Measurements from ENCODE around the gene FXR1. TPM values are rescaled to one million over a fixed set of nuclear protein-coding genes. Genes with fewer than 3 reads are reported as not detected.
"Not testable (repeated sequence)": the region's sequence is repeated elsewhere in the genome, so short reads cannot be mapped to it uniquely, and the experiment has no call there.

The FXR1 gene
- total RNA-seq, 1 experiment from 2014 or later, result 215 TPM

DNA sequence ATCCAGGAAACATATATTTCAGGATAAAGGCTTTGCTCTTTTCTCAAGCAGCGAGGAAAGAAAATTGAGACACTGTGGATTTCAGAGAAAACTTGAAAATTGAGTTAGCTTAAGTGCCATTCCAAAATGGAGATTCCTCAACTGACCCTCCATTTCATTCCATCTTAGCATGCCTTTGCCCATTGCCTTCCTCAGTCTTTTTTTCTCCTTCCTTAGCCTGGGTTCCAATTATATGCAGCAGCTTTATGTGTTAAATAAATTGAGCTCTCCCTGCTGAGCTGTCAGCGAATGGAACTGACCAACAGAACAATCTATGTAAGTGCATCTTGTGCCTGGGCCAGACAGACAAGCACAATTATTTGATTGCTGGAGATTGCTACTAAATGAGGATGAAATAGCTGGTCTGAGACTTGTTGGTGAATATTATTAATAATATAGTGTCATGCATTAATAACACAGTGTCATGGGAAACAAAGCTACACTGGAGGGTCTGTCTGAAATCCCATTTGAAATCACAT lies 84.0 kb downstream of the FXR1 start:
- POLR2A ChIA-PET, result no interaction called here
- no peak overlapping the region for H2AFZ ChIP-seq (ENCODE audit: low read depth, low read length, poor library complexity, severe bottlenecking)
- H3K27ac ChIP-seq (ENCODE audit: low read depth, low read length), result no peak overlapping the region
- H3K9ac ChIP-seq (ENCODE audit: low read length), result no peak overlapping the region
- no peaks in the 10 kb centered on the region for H3K4me1 ChIP-seq (ENCODE audit: control insufficient read depth in 1 of 2, insufficient read depth in 2 of 2, low read length in 2 of 2)
- H3K9me2 ChIP-seq (ENCODE audit: insufficient read depth), result no peaks in the 10 kb centered on the region
- H3K9me3 ChIP-seq (ENCODE audit: control insufficient read depth in 1 of 2, insufficient read depth in 1 of 2, low read depth in 1 of 2, low read length in 2 of 2), result no peaks in the 10 kb centered on the region
- ATAC-seq (no peak), DNase-seq (ENCODE audit: low read depth, low spot score) (no peak)
- RAD21 ChIA-PET (ENCODE audit: low non-redundant PET in 1 of 2, low total read pairs in 2 of 2, uncharacterized antibody in 2 of 2, unreplicated experiment in 2 of 2), result no interaction called here
- intact Hi-C loops (cut with micrococcal nuclease), result no loop called here
- no peak for TF ChIP-seq POLR2A (IDR thresholded peaks at IDR 0.05; ENCODE audit: borderline replicate concordance, extremely low read depth, insufficient read depth, insufficient read length)
- TF ChIP-seq SIN3A (IDR thresholded peaks at IDR 0.05; ENCODE audit: low read depth), result no peak
- TF ChIP-seq, protein P1, sequence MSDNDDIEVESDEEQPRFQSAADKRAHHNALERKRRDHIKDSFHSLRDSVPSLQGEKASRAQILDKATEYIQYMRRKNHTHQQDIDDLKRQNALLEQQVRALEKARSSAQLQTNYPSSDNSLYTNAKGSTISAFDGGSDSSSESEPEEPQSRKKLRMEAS (IDR thresholded peaks at IDR 0.05), result no peak
- TF ChIP-seq ZNF274 (IDR thresholded peaks at IDR 0.05; ENCODE audit: low read depth, low read length), result no peak
- no peak for TF ChIP-seq EZH2phosphoT487 (IDR thresholded peaks at IDR 0.05; ENCODE audit: borderline replicate concordance)
- TF ChIP-seq ZFX (IDR thresholded peaks at IDR 0.05), result no peak
- TF ChIP-seq, protein P2, sequence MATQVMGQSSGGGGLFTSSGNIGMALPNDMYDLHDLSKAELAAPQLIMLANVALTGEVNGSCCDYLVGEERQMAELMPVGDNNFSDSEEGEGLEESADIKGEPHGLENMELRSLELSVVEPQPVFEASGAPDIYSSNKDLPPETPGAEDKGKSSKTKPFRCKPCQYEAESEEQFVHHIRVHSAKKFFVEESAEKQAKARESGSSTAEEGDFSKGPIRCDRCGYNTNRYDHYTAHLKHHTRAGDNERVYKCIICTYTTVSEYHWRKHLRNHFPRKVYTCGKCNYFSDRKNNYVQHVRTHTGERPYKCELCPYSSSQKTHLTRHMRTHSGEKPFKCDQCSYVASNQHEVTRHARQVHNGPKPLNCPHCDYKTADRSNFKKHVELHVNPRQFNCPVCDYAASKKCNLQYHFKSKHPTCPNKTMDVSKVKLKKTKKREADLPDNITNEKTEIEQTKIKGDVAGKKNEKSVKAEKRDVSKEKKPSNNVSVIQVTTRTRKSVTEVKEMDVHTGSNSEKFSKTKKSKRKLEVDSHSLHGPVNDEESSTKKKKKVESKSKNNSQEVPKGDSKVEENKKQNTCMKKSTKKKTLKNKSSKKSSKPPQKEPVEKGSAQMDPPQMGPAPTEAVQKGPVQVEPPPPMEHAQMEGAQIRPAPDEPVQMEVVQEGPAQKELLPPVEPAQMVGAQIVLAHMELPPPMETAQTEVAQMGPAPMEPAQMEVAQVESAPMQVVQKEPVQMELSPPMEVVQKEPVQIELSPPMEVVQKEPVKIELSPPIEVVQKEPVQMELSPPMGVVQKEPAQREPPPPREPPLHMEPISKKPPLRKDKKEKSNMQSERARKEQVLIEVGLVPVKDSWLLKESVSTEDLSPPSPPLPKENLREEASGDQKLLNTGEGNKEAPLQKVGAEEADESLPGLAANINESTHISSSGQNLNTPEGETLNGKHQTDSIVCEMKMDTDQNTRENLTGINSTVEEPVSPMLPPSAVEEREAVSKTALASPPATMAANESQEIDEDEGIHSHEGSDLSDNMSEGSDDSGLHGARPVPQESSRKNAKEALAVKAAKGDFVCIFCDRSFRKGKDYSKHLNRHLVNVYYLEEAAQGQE (IDR thresholded peaks at IDR 0.05; ENCODE audit: low read depth), result no peak
- TF ChIP-seq CEBPB (IDR thresholded peaks at IDR 0.05; ENCODE audit: low read depth), result no peak
- TF ChIP-seq TCF7L2 (IDR thresholded peaks at IDR 0.05; ENCODE audit: borderline replicate concordance, extremely low read depth, insufficient read depth, insufficient read length), result no peak
- TF ChIP-seq, protein P3, sequence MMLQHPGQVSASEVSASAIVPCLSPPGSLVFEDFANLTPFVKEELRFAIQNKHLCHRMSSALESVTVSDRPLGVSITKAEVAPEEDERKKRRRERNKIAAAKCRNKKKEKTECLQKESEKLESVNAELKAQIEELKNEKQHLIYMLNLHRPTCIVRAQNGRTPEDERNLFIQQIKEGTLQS (IDR thresholded peaks at IDR 0.05), result no peak
- TF ChIP-seq POLR2AphosphoS5 (IDR thresholded peaks at IDR 0.05; ENCODE audit: low read depth, low read length), result no peak
- TF ChIP-seq EZH2 (IDR thresholded peaks at IDR 0.05), result no peak
- no peak for TF ChIP-seq CBX3 (IDR thresholded peaks at IDR 0.05; ENCODE audit: low read depth)
- H3K4me2 ChIP-seq (ENCODE audit: low read length), result no peak overlapping the region
- H3K4me3 ChIP-seq (replicated peaks in 1 of 2; ENCODE audit: low read depth in 1 of 2, low read length in 2 of 2), result no peak overlapping the region
- BruUV-seq (replicated peaks), result no TSS peak
- peaks cover 38% of the 10 kb centered on the region for H3K27me3 ChIP-seq (ENCODE audit: insufficient read depth, low read length)
- no peaks in the 10 kb centered on the region for H3K36me3 ChIP-seq (ENCODE audit: control insufficient read depth in 1 of 2, insufficient read depth in 2 of 2, low read length in 2 of 2)
- no peaks in the 10 kb centered on the region for H3K79me2 ChIP-seq (ENCODE audit: insufficient read depth, low read length)
- CTCF ChIA-PET, result no interaction called here
- no peaks in the 10 kb centered on the region for H4K20me1 ChIP-seq (ENCODE audit: insufficient read depth)

DNA sequence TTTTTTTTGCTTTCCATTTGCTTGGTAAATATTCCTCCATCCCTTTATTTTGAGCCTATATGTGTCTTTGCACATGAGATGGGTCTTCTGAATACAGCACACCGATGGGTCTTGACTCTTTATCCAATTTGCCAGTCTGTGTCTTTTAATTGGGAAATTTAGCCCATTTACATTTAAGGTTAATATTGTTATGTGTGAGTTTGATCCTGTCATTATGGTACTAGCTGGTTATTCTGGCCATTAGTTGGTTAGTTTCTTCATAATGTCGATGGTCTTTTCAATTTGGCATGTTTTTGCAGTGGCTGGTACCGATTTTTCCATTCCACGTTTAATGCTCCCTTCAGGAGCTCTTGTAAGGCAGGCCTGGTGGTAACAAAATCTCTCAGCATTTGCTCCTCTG lies 89.9 kb downstream of the FXR1 start:
- ATAC-seq; H3K27me3 ChIP-seq (ENCODE audit: insufficient read depth, low read length); H2AFZ ChIP-seq (ENCODE audit: low read depth, low read length, poor library complexity, severe bottlenecking); H3K9ac ChIP-seq (ENCODE audit: low read length); H3K9me3 ChIP-seq (ENCODE audit: control insufficient read depth in 1 of 2, insufficient read depth in 1 of 2, low read depth in 1 of 2, low read length in 2 of 2); H4K20me1 ChIP-seq (ENCODE audit: insufficient read depth); CTCF ChIA-PET; H3K4me1 ChIP-seq (ENCODE audit: control insufficient read depth in 1 of 2, insufficient read depth in 2 of 2, low read length in 2 of 2); intact Hi-C loops (cut with micrococcal nuclease); H3K4me2 ChIP-seq (ENCODE audit: low read length); H3K4me3 ChIP-seq (replicated peaks in 1 of 2; ENCODE audit: low read depth in 1 of 2, low read length in 2 of 2); H3K9me2 ChIP-seq (ENCODE audit: insufficient read depth); BruUV-seq (replicated peaks); H3K27ac ChIP-seq (ENCODE audit: low read depth, low read length); H3K36me3 ChIP-seq (ENCODE audit: control insufficient read depth in 1 of 2, insufficient read depth in 2 of 2, low read length in 2 of 2); DNase-seq (ENCODE audit: low read depth, low spot score); POLR2A ChIA-PET; RAD21 ChIA-PET (ENCODE audit: low non-redundant PET in 1 of 2, low total read pairs in 2 of 2, uncharacterized antibody in 2 of 2, unreplicated experiment in 2 of 2); H3K79me2 ChIP-seq (ENCODE audit: insufficient read depth, low read length): not testable (repeated sequence)

DNA sequence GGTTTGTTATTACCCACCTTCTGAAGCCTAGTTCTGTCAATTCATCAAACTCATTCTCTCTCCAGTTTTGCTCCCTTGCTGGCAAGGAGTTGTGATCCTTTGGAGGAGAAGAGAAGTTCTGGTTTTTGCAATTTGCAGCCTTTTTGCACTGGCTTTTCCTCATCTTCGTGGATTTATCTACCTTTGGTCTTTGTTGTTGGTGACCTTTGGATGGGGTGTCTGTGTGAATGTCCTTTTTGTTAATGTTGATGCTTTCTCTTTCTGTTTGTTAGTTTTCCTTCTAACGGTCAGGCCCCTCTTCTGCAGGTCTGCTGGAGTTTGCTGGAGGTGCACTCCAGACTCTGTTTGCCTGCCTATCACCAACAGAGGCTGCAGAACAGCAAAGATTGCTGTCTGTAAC lies 91.0 kb downstream of the FXR1 start:
- H3K9me2 ChIP-seq (ENCODE audit: insufficient read depth); H3K27ac ChIP-seq (ENCODE audit: low read depth, low read length); RAD21 ChIA-PET (ENCODE audit: low non-redundant PET in 1 of 2, low total read pairs in 2 of 2, uncharacterized antibody in 2 of 2, unreplicated experiment in 2 of 2); BruUV-seq (replicated peaks); DNase-seq (ENCODE audit: low read depth, low spot score); H3K4me3 ChIP-seq (replicated peaks in 1 of 2; ENCODE audit: low read depth in 1 of 2, low read length in 2 of 2); H2AFZ ChIP-seq (ENCODE audit: low read depth, low read length, poor library complexity, severe bottlenecking); H3K79me2 ChIP-seq (ENCODE audit: insufficient read depth, low read length); ATAC-seq; H3K36me3 ChIP-seq (ENCODE audit: control insufficient read depth in 1 of 2, insufficient read depth in 2 of 2, low read length in 2 of 2); H3K9ac ChIP-seq (ENCODE audit: low read length); H3K27me3 ChIP-seq (ENCODE audit: insufficient read depth, low read length); H3K9me3 ChIP-seq (ENCODE audit: control insufficient read depth in 1 of 2, insufficient read depth in 1 of 2, low read depth in 1 of 2, low read length in 2 of 2); H3K4me2 ChIP-seq (ENCODE audit: low read length); H3K4me1 ChIP-seq (ENCODE audit: control insufficient read depth in 1 of 2, insufficient read depth in 2 of 2, low read length in 2 of 2); POLR2A ChIA-PET; intact Hi-C loops (cut with micrococcal nuclease); H4K20me1 ChIP-seq (ENCODE audit: insufficient read depth); CTCF ChIA-PET: not testable (repeated sequence)

All from HCT116 (cell line).